ENCODE data around the gene PSMA5. TPM values are rescaled to one million over a fixed set of nuclear protein-coding genes. Genes with fewer than 3 reads are reported as not detected.
A peak's percentile ranks its signal among the peaks of the same experiment; 100 is the strongest.

Gene PSMA5
- total RNA-seq, 2 experiments from 2014 or later = 53.3 to 152 TPM

DNA sequence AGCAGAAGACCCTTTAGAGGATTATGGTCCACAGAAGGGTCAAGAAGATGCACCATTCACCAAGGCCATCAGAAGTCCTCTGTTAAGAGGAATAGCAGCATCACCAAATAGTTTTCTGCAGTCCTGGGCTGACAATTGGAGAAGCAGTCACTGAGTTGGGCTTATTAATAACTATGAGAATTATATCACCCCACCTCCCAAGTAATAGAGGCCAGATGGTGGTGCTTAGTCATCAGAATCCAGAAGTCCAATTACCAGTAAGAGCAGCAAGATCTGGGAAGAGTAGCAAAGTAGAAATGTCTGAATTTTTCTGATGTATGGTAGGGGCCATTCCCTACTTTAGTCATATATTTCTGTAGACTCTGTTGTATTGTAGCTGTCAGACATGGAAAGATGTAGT, 6.1 kb upstream of the PSMA5 start:
- ChIA-PET POLR2A (no interaction called here), CTCF (ENCODE audit: unreplicated experiment) (no interaction called here)
- Histone ChIP-seq H3K9me2 (ENCODE audit: insufficient read depth, low read length) (no peaks in the 10 kb centered on the region), H3K9me3 (ENCODE audit: low read length) (peaks cover 15% of the 10 kb centered on the region; the same call in 1 of the 2 replicates), H2AFZ (ENCODE audit: low read length) (no peak overlapping the region), H4K20me1 (ENCODE audit: insufficient read depth, low read length) (no peaks in the 10 kb centered on the region), H3K79me2 (ENCODE audit: insufficient read depth, low read depth, low read length) (peaks cover under 1% of the 10 kb centered on the region; the same call in 1 of the 2 replicates), H3K4me2 (ENCODE audit: low read length) (no peak overlapping the region), H3K27ac (ENCODE audit: low read depth, low read length, poor library complexity, severe bottlenecking) (no peak overlapping the region), H3K36me3 (ENCODE audit: insufficient read depth, low read length) (no peaks in the 10 kb centered on the region), H3K4me3 (ENCODE audit: low read depth, low read length, poor library complexity, severe bottlenecking) (no peak overlapping the region), H3K4me1 (ENCODE audit: insufficient read depth, low read length, poor library complexity, severe bottlenecking) (peaks cover 5% of the 10 kb centered on the region)
- no TSS peak for BruUV-seq (replicated peaks)
- intact Hi-C loops (cut with micrococcal nuclease; ENCODE audit: unreplicated experiment) = no loop called here
- TF ChIP-seq, protein P1, sequence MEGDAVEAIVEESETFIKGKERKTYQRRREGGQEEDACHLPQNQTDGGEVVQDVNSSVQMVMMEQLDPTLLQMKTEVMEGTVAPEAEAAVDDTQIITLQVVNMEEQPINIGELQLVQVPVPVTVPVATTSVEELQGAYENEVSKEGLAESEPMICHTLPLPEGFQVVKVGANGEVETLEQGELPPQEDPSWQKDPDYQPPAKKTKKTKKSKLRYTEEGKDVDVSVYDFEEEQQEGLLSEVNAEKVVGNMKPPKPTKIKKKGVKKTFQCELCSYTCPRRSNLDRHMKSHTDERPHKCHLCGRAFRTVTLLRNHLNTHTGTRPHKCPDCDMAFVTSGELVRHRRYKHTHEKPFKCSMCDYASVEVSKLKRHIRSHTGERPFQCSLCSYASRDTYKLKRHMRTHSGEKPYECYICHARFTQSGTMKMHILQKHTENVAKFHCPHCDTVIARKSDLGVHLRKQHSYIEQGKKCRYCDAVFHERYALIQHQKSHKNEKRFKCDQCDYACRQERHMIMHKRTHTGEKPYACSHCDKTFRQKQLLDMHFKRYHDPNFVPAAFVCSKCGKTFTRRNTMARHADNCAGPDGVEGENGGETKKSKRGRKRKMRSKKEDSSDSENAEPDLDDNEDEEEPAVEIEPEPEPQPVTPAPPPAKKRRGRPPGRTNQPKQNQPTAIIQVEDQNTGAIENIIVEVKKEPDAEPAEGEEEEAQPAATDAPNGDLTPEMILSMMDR (conservative IDR thresholded peaks at IDR 0.05; ENCODE audit: low read length) = no peak
- no peak for TF ChIP-seq EZH2phosphoT487 (IDR thresholded peaks at IDR 0.05; ENCODE audit: borderline replicate concordance, low read depth, low read length)
- DNase-seq (ENCODE audit: low spot score) = no peak

DNA sequence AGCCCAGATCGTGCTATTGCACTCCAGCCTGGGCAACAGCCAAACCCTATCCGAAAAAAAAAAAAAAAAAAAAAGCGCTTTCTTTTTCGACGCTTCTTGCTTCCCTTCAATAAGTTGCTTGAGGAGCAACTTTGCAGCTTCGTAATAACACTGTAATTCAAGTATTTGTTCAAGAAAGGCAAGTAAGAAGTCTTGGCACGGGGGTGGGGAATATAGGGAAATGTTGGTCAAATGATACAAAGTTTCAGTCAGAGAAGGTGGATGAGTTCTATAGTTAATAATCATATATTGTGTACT, 871 bp upstream of the PSMA5 start:
- Histone ChIP-seq H3K9me3 (ENCODE audit: low read length) (no peaks in the 10 kb centered on the region), H3K9me2 (ENCODE audit: insufficient read depth, low read length) (no peaks in the 10 kb centered on the region), H3K36me3 (ENCODE audit: insufficient read depth, low read length) (peaks cover 22% of the 10 kb centered on the region), H3K27ac (ENCODE audit: low read depth, low read length, poor library complexity, severe bottlenecking) (peak overlapping the region; percentile 85), H4K20me1 (ENCODE audit: insufficient read depth, low read length) (peaks cover 8% of the 10 kb centered on the region; the same call in 1 of the 2 replicates), H3K4me2 (ENCODE audit: low read length) (peak overlapping the region; percentile 83), H3K79me2 (ENCODE audit: insufficient read depth, low read depth, low read length) (peaks cover 46% of the 10 kb centered on the region), H3K4me3 (ENCODE audit: low read depth, low read length, poor library complexity, severe bottlenecking) (peak overlapping the region; percentile 97), H3K4me1 (ENCODE audit: insufficient read depth, low read length, poor library complexity, severe bottlenecking) (peaks cover 25% of the 10 kb centered on the region), H2AFZ (ENCODE audit: low read length) (peak overlapping the region; percentile 71; the same call in 1 of the 2 replicates)
- CTCF ChIA-PET (ENCODE audit: unreplicated experiment) = interaction anchor here (0.7 kb wide), 1 partner anchor 120 kb away, joined by 3 read pairs; the partner anchor contains the start of gene MYBPHL
- no peak for DNase-seq (ENCODE audit: low spot score)
- BruUV-seq (replicated peaks) = no TSS peak
- intact Hi-C loops (cut with micrococcal nuclease; ENCODE audit: unreplicated experiment) = loop anchor here (5.0 to 10.0 kb wide), 2 partner anchors 322 to 1245 kb away; partner anchors contain the start of gene KCNA3
- POLR2A ChIA-PET = interaction anchor here (1.2 kb wide), 2 partner anchors 10 to 58 kb away, joined by 5 to 9 read pairs; no protein-coding TSS in a partner anchor
- no peak for TF ChIP-seq EZH2phosphoT487 (IDR thresholded peaks at IDR 0.05; ENCODE audit: borderline replicate concordance, low read depth, low read length)
- TF ChIP-seq, protein P1 (conservative IDR thresholded peaks at IDR 0.05; ENCODE audit: low read length) = no peak

Measured in OCI-LY7 (cell line).